HepG2 (cell line): ENCODE results near the gene ADAT3. TPM values are rescaled to one million over a fixed set of nuclear protein-coding genes. Genes with fewer than 3 reads are reported as not detected.

ENCODE experiments used
- ARNT ChIP-seq: fragments of 450-650 bp; IDR thresholded peaks from 2 replicates; pipeline ENCODE4 v1.6.1; 2017
- CCAR2 ChIP-seq: fragments of 200-400 bp; formaldehyde crosslinking; optimal IDR thresholded peaks from 2 replicates; pipeline ENCODE3; 2018; ENCODE audit warnings: low read depth, mild to moderate bottlenecking, low read length, moderate library complexity
- CHD2 ChIP-seq: IDR thresholded peaks from 2 replicates; pipeline ENCODE4 v1.6.1; 2011; ENCODE audit warnings: low read depth, low read length, improper control_type of control experiment
- EEA1 ChIP-seq: sonication (generic); formaldehyde crosslinking; IDR thresholded peaks from 2 replicates; pipeline ENCODE4 v1.5.1; 2020; ENCODE audit warnings: mild to moderate bottlenecking, missing genetic modification reagents, borderline replicate concordance
- FOXO1 ChIP-seq: sonication (generic); formaldehyde crosslinking; IDR thresholded peaks from 2 replicates; pipeline ENCODE4 v1.4.0; 2020; ENCODE audit warnings: missing genetic modification reagents
- HIVEP1 ChIP-seq: sonication (generic); formaldehyde crosslinking; IDR thresholded peaks from 2 replicates; pipeline ENCODE4 v1.4.0; 2020; ENCODE audit warnings: mild to moderate bottlenecking, missing genetic modification reagents
- HMGA1 ChIP-seq: sonication (generic); formaldehyde crosslinking; conservative IDR thresholded peaks from 2 replicates; pipeline ENCODE4 v1.4.0; 2020; ENCODE audit warnings: missing genetic modification reagents
- HNRNPH1 ChIP-seq: fragments of 200-400 bp; formaldehyde crosslinking; optimal IDR thresholded peaks from 2 replicates; pipeline ENCODE3; 2017; ENCODE audit warnings: mild to moderate bottlenecking, low read depth, low read length
- ISX ChIP-seq: sonication (generic); formaldehyde crosslinking; conservative IDR thresholded peaks from 2 replicates; pipeline ENCODE4 v1.5.0; 2020; ENCODE audit warnings: missing genetic modification reagents
- MIXL1 ChIP-seq: IDR thresholded peaks from 2 replicates; pipeline ENCODE4 v1.6.1; 2016
- TCF12 ChIP-seq, 2 experiments: fragments of 450-650 bp in 1 of 2; sonication (generic) in 1 of 2; formaldehyde crosslinking in 1 of 2; IDR thresholded peaks; 2 replicates each; pipeline versions ENCODE4 v1.6.1 to v1.8.0; 2017 to 2022; ENCODE audit warnings: antibody characterized with exemption in 1 of 2, mild to moderate bottlenecking in 1 of 2, missing genetic modification reagents in 1 of 2, moderate library complexity in 1 of 2
- ZBTB20 ChIP-seq: sonication (generic); formaldehyde crosslinking; IDR thresholded peaks from 2 replicates; pipeline ENCODE4 v1.8.1; 2023; ENCODE audit warnings: missing genetic modification reagents, low read depth, mild to moderate bottlenecking, borderline replicate concordance
- ZNF235 ChIP-seq: sonication (generic); formaldehyde crosslinking; IDR thresholded peaks from 2 replicates; pipeline ENCODE4 v1.8.1; 2023; ENCODE audit warnings: mild to moderate bottlenecking, missing genetic modification reagents, borderline replicate concordance
- ZNF264 ChIP-seq: sonication (generic); formaldehyde crosslinking; IDR thresholded peaks from 2 replicates; pipeline ENCODE4 v1.4.0; 2020; ENCODE audit warnings: missing genetic modification reagents
- ZNF713 ChIP-seq: sonication (generic); formaldehyde crosslinking; IDR thresholded peaks from 2 replicates; pipeline ENCODE4 v1.4.0; 2020; ENCODE audit warnings: mild to moderate bottlenecking, missing genetic modification reagents
- ZSCAN30 ChIP-seq: sonication (generic); formaldehyde crosslinking; IDR thresholded peaks from 2 replicates; pipeline ENCODE4 v1.5.0; 2020; ENCODE audit warnings: mild to moderate bottlenecking, missing genetic modification reagents
- polyA plus RNA-seq, 8 experiments: library from polyadenylated mRNA; depleted of rRNA in 3 of 8; stranded (reverse) in 7 of 8; unstranded in 1 of 8; fragments of >200 nt; fragmentation: Illumina TruSeq in 4 of 8; extraction: Trizol in 4 of 8; gene quantifications; 2 replicates each; pipeline versions ENCODE4 v1.2.1 to v1.2.3, GENCODE V29; 2011 to 2016; ENCODE audit warnings: low read depth in 4 of 8, missing spikeins in 1 of 8, mixed read lengths in 1 of 8; ENCODE audit not compliant: insufficient read depth in 1 of 8
- total RNA-seq, 5 experiments: library from RNA; depleted of rRNA; stranded (reverse); fragments of >200 nt; fragmentation: Illumina TruSeq; extraction: Trizol; gene quantifications; 2 replicates each; pipeline ENCODE4 v1.2.3, GENCODE V29; 2016; ENCODE audit warnings: low read depth in 1 of 5
- TF ChIP-seq, protein P1 (sequence below): sonication (generic); formaldehyde crosslinking; IDR thresholded peaks from 2 replicates; pipeline ENCODE4 v1.5.0; 2020; ENCODE audit warnings: mild to moderate bottlenecking, missing genetic modification reagents
- TF ChIP-seq, protein P2 (sequence below): sonication (generic); formaldehyde crosslinking; IDR thresholded peaks from 2 replicates; pipeline ENCODE4 v1.4.0; 2020; ENCODE audit warnings: missing genetic modification reagents
- TF ChIP-seq, protein P3 (sequence below): IDR thresholded peaks from 2 replicates; pipeline ENCODE4 v1.6.1; 2018; ENCODE audit warnings: missing genetic modification reagents
- TF ChIP-seq, protein P4 (sequence below): sonication (generic); formaldehyde crosslinking; IDR thresholded peaks from 2 replicates; pipeline ENCODE4 v1.5.1; 2020; ENCODE audit warnings: missing genetic modification reagents, mild to moderate bottlenecking, borderline replicate concordance

The ADAT3 gene
- total and polyA plus RNA-seq, 2 of the 13 experiments (the other 11 are each of a cell fraction or from before 2014, with no cell fraction given) = 0.95 to 3.5 TPM

DNA sequence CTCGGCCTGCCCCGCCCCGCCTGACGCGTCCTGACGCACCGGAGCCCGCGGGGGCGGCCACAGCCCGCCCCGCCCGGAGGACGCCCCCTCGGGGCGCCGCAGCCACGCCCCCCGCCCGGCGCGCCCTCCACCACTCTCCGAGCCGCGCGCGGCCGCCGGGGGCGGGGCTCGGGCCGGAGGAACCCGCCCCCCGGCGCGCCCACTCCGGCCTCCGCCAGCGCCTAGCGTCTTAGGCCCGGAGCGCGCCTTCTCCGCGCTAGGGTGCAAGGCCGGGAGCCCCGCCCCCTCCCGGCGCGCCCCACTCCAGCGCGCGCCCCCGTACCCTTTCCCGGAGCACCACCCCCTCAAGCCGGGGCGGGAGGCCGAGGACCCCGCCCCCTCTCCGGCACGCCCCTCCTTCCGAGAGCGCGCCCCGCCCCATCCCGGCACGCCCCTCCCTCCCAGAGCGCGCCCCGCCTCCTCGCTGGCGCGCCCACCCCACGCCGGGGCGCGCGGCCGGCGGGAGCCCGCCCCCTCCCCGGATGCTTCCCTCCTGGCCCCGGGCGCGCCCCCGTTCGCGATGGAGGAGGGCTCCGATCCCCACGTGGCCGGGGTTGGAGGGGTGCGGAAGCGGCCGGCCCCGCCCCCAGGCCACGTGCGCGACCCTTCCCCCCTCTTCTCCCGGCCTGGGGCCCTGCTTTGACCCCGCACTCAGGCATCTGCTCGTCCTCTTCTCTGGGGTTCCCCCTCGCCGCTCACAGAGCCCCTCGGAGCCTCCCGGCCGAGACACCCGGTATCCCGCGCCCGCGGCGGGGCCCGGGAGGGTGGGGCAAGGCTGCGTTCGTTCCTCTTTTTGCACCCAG, 41.3 kb upstream of the ADAT3 start (continued):
- TF ChIP-seq, protein P1, sequence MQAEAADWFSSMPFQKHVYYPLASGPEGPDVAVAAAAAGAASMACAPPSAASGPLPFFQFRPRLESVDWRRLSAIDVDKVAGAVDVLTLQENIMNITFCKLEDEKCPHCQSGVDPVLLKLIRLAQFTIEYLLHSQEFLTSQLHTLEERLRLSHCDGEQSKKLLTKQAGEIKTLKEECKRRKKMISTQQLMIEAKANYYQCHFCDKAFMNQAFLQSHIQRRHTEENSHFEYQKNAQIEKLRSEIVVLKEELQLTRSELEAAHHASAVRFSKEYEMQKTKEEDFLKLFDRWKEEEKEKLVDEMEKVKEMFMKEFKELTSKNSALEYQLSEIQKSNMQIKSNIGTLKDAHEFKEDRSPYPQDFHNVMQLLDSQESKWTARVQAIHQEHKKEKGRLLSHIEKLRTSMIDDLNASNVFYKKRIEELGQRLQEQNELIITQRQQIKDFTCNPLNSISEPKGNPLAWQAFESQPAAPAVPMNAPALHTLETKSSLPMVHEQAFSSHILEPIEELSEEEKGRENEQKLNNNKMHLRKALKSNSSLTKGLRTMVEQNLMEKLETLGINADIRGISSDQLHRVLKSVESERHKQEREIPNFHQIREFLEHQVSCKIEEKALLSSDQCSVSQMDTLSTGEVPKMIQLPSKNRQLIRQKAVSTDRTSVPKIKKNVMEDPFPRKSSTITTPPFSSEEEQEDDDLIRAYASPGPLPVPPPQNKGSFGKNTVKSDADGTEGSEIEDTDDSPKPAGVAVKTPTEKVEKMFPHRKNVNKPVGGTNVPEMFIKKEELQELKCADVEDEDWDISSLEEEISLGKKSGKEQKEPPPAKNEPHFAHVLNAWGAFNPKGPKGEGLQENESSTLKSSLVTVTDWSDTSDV = no peak; the same call in 1 of the 2 replicates
- TF ChIP-seq ZSCAN30 (CRISPR knock-in tag) = no peak
- no peak for TF ChIP-seq ISX
- TF ChIP-seq MIXL1 (CRISPR knock-in tag) = no peak
- TF ChIP-seq ZNF235 (CRISPR knock-in tag) = 0 out of 2 replicates have a peak, but pooled peaks have one; percentile 46
- no peak for TF ChIP-seq HNRNPH1
- TF ChIP-seq HIVEP1 (CRISPR knock-in tag) = peak; percentile 55; the same call in 1 of the 2 replicates
- no peak for TF ChIP-seq ARNT
- no peak for TF ChIP-seq HMGA1 (CRISPR knock-in tag)
- no peak for TF ChIP-seq FOXO1 (CRISPR knock-in tag)
- no peak for TF ChIP-seq ZNF264 (CRISPR knock-in tag)
- TF ChIP-seq, protein P2, sequence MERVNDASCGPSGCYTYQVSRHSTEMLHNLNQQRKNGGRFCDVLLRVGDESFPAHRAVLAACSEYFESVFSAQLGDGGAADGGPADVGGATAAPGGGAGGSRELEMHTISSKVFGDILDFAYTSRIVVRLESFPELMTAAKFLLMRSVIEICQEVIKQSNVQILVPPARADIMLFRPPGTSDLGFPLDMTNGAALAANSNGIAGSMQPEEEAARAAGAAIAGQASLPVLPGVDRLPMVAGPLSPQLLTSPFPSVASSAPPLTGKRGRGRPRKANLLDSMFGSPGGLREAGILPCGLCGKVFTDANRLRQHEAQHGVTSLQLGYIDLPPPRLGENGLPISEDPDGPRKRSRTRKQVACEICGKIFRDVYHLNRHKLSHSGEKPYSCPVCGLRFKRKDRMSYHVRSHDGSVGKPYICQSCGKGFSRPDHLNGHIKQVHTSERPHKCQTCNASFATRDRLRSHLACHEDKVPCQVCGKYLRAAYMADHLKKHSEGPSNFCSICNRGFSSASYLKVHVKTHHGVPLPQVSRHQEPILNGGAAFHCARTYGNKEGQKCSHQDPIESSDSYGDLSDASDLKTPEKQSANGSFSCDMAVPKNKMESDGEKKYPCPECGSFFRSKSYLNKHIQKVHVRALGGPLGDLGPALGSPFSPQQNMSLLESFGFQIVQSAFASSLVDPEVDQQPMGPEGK = peak; percentile 81
- TF ChIP-seq ZNF713 (CRISPR knock-in tag) = no peak
- TF ChIP-seq, protein P3, sequence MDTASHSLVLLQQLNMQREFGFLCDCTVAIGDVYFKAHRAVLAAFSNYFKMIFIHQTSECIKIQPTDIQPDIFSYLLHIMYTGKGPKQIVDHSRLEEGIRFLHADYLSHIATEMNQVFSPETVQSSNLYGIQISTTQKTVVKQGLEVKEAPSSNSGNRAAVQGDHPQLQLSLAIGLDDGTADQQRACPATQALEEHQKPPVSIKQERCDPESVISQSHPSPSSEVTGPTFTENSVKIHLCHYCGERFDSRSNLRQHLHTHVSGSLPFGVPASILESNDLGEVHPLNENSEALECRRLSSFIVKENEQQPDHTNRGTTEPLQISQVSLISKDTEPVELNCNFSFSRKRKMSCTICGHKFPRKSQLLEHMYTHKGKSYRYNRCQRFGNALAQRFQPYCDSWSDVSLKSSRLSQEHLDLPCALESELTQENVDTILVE (CRISPR knock-in tag) = no peak; the same call in 1 of the 2 replicates
- TF ChIP-seq, protein P4, sequence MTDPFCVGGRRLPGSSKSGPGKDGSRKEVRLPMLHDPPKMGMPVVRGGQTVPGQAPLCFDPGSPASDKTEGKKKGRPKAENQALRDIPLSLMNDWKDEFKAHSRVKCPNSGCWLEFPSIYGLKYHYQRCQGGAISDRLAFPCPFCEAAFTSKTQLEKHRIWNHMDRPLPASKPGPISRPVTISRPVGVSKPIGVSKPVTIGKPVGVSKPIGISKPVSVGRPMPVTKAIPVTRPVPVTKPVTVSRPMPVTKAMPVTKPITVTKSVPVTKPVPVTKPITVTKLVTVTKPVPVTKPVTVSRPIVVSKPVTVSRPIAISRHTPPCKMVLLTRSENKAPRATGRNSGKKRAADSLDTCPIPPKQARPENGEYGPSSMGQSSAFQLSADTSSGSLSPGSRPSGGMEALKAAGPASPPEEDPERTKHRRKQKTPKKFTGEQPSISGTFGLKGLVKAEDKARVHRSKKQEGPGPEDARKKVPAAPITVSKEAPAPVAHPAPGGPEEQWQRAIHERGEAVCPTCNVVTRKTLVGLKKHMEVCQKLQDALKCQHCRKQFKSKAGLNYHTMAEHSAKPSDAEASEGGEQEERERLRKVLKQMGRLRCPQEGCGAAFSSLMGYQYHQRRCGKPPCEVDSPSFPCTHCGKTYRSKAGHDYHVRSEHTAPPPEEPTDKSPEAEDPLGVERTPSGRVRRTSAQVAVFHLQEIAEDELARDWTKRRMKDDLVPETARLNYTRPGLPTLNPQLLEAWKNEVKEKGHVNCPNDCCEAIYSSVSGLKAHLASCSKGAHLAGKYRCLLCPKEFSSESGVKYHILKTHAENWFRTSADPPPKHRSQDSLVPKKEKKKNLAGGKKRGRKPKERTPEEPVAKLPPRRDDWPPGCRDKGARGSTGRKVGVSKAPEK (CRISPR knock-in tag) = no peak
- no peak for TF ChIP-seq EEA1
- 0 out of 2 replicates have a peak, but pooled peaks have one; percentile 29 for TF ChIP-seq ZBTB20 (CRISPR knock-in tag)
- no peak for TF ChIP-seq CCAR2
- no peak for TF ChIP-seq TCF12 (IDR thresholded peaks at IDR 0.05)
- no peak; the same call in none of the 2 replicates for TF ChIP-seq TCF12 (CRISPR knock-in tag; IDR thresholded peaks at IDR 0.05)
- no peak; the same call in none of the 2 replicates for TF ChIP-seq CHD2
